IPS-18c (cell line): ENCODE results near the gene CCNG1.

Experiments used
- H3K4me3 ChIP-seq: 2 replicates; pipeline ENCODE4 v1.7.0; 2013; ENCODE audit warnings: low read depth, mild to moderate bottlenecking, low read length, moderate library complexity; ENCODE audit not compliant: insufficient read depth
- H3K9me3 ChIP-seq: one replicate; pipeline ENCODE4 v1.6.1; 2013; ENCODE audit warnings: mild to moderate bottlenecking, low read length, moderate library complexity; ENCODE audit not compliant: control insufficient read depth, insufficient read depth

CCNG1 gene

GRCh38 chr5:163460562-163461171 lies 23.3 kb downstream of the CCNG1 start, which contains the start of gene HMMR:
TSS of gene HMMR (plus strand) at chr5:163460632. CDS start at chr5:163460693, 61 bp downstream.
- Histone ChIP-seq H3K4me3 (peak within 1 kb of the TSS; percentile 92), H3K9me3 (no peaks in the 10 kb centered on the region)

GRCh38 chr5:163463063-163463435 lies 25.7 kb downstream of the CCNG1 start:
- no peaks in the 10 kb centered on the region for H3K9me3 ChIP-seq
- no peak overlapping the region for H3K4me3 ChIP-seq

GRCh38 chr5:163467682-163468081 lies 30.3 kb downstream of the CCNG1 start:
- no peaks in the 10 kb centered on the region for H3K9me3 ChIP-seq
- no peak overlapping the region for H3K4me3 ChIP-seq

GRCh38 chr5:163473635-163474243 lies 36.3 kb downstream of the CCNG1 start:
- Histone ChIP-seq H3K4me3 (no peak overlapping the region), H3K9me3 (no peaks in the 10 kb centered on the region)

- Histone ChIP-seq H3K9me3 (no peaks in the 10 kb centered on the region), H3K4me3 (no peak overlapping the region)
These were observed 38.0 kb downstream of the CCNG1 start for GRCh38 chr5:163475411-163475810.

- H3K4me3 ChIP-seq: no peak overlapping the region
These were observed 41.0 kb downstream of the CCNG1 start for GRCh38 chr5:163478126-163478981.

GRCh38 chr5:163478982-163479271 lies 41.5 kb downstream of the CCNG1 start:
- H3K4me3 ChIP-seq: no peak overlapping the region
- H3K9me3 ChIP-seq: no peaks in the 10 kb centered on the region

More at GRCh38 chr5:163478126-163478981, 41.0 kb downstream of the CCNG1 start:
- H3K9me3 ChIP-seq: no peaks in the 10 kb centered on the region

GRCh38 chr5:163489055-163489744 lies 51.8 kb downstream of the CCNG1 start:
- no peak overlapping the region for H3K4me3 ChIP-seq
- peaks cover 10% of the 10 kb centered on the region for H3K9me3 ChIP-seq

GRCh38 chr5:163489745-163490075 lies 52.3 kb downstream of the CCNG1 start:
- Histone ChIP-seq H3K4me3 (no peak overlapping the region), H3K9me3 (peaks cover 10% of the 10 kb centered on the region)
